Measurements from ENCODE around the gene TOX2. TPM values are rescaled to one million over a fixed set of nuclear protein-coding genes. Genes with fewer than 3 reads are reported as not detected.

TOX2 gene
- total RNA-seq, 1 experiment from 2014 or later, result 25.4 TPM

- DNase-seq (ENCODE audit: low read depth), result peak; percentile 98
These were observed 62.6 kb downstream of the TOX2 start for GRCh38 chr20:43977252-43977651.

- DNase-seq (ENCODE audit: low read depth), result no peak
These were observed 63.3 kb downstream of the TOX2 start for GRCh38 chr20:43977962-43978361.

- no peak for DNase-seq (ENCODE audit: low read depth)
These were observed 65.0 kb downstream of the TOX2 start for GRCh38 chr20:43979576-43980105.

- DNase-seq (ENCODE audit: low read depth), result no peak
These were observed 66.9 kb downstream of the TOX2 start for GRCh38 chr20:43981540-43981939.

- no peak for DNase-seq (ENCODE audit: low read depth)
These were observed 67.4 kb downstream of the TOX2 start for GRCh38 chr20:43982016-43982415.

GRCh38 chr20:43982886-43983285 lies 68.2 kb downstream of the TOX2 start:
- no peak for DNase-seq (ENCODE audit: low read depth)

- DNase-seq (ENCODE audit: low read depth), result no peak
These were observed 68.7 kb downstream of the TOX2 start for GRCh38 chr20:43983359-43983758.

- DNase-seq (ENCODE audit: low read depth), result no peak
These were observed 69.3 kb downstream of the TOX2 start for GRCh38 chr20:43983904-43984361.

GRCh38 chr20:43984587-43984986 lies 69.9 kb downstream of the TOX2 start:
- no peak for DNase-seq (ENCODE audit: low read depth)

- DNase-seq (ENCODE audit: low read depth), result no peak
These were observed 70.5 kb downstream of the TOX2 start for GRCh38 chr20:43985121-43985520.

- DNase-seq (ENCODE audit: low read depth), result peak; percentile 62
These were observed 71.1 kb downstream of the TOX2 start for GRCh38 chr20:43985608-43986316.

- no peak for DNase-seq (ENCODE audit: low read depth)
These were observed 72.4 kb downstream of the TOX2 start for GRCh38 chr20:43987018-43987417.

GRCh38 chr20:43987531-43987930 lies 72.9 kb downstream of the TOX2 start:
- peak; percentile 94 for DNase-seq (ENCODE audit: low read depth)

- DNase-seq (ENCODE audit: low read depth), result no peak
These were observed 73.8 kb downstream of the TOX2 start for GRCh38 chr20:43988451-43988850.

- DNase-seq (ENCODE audit: low read depth), result peak; percentile 87
These were observed 74.2 kb downstream of the TOX2 start for GRCh38 chr20:43988867-43989266.

- no peak for DNase-seq (ENCODE audit: low read depth)
These were observed 76.6 kb downstream of the TOX2 start for GRCh38 chr20:43991261-43991660.

GRCh38 chr20:43991982-43992381 lies 77.3 kb downstream of the TOX2 start:
- DNase-seq (ENCODE audit: low read depth), result no peak

- DNase-seq (ENCODE audit: low read depth), result no peak
These were observed 78.2 kb downstream of the TOX2 start for GRCh38 chr20:43992885-43993284.

GRCh38 chr20:43993560-43993959 lies 78.9 kb downstream of the TOX2 start:
- peak; percentile 80 for DNase-seq (ENCODE audit: low read depth)

- DNase-seq (ENCODE audit: low read depth), result peak; percentile 81
These were observed 79.9 kb downstream of the TOX2 start for GRCh38 chr20:43994486-43995100.

GRCh38 chr20:43995645-43996044 lies 81.0 kb downstream of the TOX2 start:
- no peak for DNase-seq (ENCODE audit: low read depth)

GRCh38 chr20:43996240-43996930 lies 81.7 kb downstream of the TOX2 start:
- no peak for DNase-seq (ENCODE audit: low read depth)

- DNase-seq (ENCODE audit: low read depth), result no peak
These were observed 85.2 kb downstream of the TOX2 start for GRCh38 chr20:43999848-44000247.

Data from RPMI7951 (cell line).